Stimulated activated naive CD8-positive, alpha-beta T cell treated with anti-CD3 and anti-CD28 coated beads, Interleukin-15, Interleukin-2, amounts not matched to agents 100 U/mL and 50 U/mL, for 24 hours (primary cell): Measurements from ENCODE around the gene PON1.

Experiments used
- ATAC-seq: fragments of 150-1000 bp; cut with Tn5 transposase; one replicate; pipeline ENCODE4 v1.10.0; 2021
- DNase-seq: peaks from one replicate; pipeline ENCODE4 v3.0.0; 2021

Gene PON1

GRCh38 chr7:95317546-95317945 lies 6.8 kb downstream of the PON1 start:
- DNase-seq: no peak
- no peak for ATAC-seq

DNA sequence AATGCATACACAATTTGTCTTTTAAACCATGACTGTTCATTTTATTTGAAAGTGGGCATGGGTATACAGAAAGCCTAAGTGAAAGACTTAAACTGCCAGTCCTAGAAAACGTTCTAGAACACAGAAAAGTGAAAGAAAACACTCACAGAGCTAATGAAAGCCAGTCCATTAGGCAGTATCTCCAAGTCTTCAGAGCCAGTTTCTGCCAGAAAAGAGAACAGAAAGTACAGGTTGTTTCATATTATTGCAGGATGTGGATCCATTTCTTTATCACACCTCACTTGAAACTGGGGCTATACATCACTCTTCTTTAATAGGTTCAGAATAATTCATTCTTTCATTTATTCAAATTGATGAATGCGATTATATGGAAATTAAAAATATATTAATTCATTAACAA lies 7.7 kb downstream of the PON1 start:
- DNase-seq: no peak
- no peak for ATAC-seq

DNA sequence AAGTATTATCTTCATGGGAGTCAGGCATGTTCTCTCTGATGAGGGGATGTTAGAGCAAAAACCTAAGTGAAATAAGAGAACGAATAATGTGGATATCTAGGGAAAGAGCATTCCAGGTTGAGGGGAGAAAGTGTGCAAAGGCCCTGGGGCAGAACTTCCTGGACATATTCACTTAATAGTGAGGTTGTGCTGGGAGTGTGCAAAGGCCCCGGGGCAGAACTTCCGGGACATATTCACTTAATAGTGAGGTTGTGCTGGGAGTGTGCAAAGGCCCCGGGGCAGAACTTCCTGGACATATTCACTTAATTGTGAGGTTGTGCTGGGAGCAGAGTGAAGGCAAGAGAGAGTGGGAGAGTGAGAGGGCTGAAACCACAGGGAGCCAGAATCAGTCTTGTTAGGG lies 11.8 kb downstream of the PON1 start:
- DNase-seq: no peak
- no peak for ATAC-seq

- DNase-seq (no peak), ATAC-seq (no peak)
Measured at GRCh38 chr7:95311389-95311788, 12.9 kb downstream of the PON1 start.

GRCh38 chr7:95309951-95310350 lies 14.4 kb downstream of the PON1 start:
- DNase-seq: no peak
- no peak for ATAC-seq

- ATAC-seq: no peak
- DNase-seq: no peak
Measured at GRCh38 chr7:95304990-95305389, 19.3 kb downstream of the PON1 start.

DNA sequence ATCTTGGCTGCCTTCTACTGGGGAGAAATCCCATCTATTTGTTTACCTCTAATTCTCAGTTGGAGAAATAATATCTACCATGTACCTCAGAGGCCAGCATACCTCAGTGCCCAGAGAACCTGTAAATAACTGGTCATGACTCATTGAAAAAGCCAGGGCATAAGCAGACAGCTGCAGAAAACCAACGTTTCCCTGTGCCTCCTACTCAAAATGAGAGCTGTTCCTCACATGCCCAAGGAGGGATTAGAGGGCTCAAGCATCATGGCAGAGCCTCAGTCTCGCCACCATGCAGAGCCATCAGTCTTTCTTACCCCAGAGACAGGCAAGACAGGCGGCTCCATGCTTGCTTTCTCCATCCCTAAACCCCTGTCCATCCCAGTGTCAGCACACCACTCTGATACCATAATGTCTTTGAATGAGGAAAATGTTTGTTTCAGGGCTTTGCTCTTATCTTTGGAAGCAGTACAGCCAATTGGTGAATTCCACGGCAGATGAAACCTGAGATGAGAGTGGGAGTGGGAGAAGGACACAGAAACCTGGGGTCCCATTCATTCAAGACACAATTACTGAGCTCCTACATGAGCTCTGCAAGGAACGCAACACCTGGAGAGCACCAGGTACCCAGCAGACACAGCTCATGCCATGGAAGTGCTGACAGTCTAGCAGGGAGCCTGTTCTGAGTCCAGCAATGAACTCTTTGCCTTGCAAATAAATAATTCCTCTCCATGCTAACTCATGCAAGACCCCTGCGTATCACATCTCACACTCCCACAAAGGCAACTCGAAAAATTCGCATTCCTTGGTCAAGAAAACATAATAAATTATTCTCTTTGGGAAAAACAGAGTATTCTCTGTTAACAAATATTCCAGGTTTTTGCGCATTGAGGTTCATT lies 21.1 kb downstream of the PON1 start:
- ATAC-seq: no peak
- no peak for DNase-seq

DNA sequence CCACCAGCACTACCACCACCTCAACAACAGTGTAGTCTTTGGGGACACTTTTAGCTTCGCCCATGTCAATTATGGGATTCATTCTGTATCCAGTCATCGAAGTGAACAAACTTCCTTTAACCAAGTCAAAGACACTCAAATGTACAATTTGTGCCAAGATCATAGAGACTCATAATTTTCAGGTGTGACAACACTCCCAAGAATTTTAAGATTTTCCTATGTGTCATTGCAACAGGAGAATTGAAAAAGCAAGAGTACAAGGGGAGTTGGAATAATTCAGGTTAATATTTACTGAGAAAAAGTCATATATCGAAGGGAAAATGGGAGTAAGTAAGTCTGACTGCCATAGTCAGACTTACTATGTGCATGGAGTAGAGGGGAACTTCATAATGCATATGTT lies 26.2 kb downstream of the PON1 start:
- DNase-seq: no peak
- ATAC-seq: no peak

DNA sequence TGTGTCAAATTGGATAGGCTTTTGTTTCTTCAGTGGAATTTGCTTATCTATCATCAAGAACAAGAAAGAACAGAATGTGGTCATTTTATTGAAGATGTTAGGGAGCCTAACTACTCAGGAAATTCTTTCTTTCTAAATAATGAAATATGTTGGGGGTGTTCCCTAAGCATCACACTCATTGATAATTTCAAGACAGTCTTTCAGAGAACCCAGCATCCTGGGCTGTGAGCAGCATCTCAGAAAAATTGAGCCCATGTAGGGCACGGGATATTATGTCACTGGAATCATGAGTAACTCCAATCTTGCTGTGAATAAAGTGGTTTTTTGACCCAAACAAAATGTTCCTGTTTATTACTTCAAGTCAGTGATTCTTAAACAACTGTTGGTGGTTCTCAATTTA lies 27.3 kb downstream of the PON1 start:
- ATAC-seq (no peak), DNase-seq (no peak)

- no peak for ATAC-seq
- no peak for DNase-seq
Measured at GRCh38 chr7:95296456-95296855, 27.9 kb downstream of the PON1 start.

DNA sequence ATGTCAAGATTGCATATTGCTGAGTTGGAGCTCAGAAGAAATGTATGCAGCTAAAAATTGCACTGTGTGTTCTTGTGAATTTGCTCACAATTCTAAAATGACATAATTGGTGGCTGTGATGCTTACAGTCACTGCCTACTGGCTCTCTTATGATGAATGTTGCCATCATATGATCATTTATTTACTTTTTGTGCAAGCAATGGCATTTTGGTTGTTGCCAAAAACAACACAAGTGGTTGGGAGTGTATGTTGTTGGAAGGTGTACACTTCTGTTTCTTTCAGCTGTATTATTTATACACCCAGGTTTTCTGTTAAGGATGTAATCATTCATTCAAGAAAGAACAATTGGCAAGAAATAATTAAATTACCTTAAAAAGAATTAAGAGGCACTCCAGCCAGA lies 28.9 kb downstream of the PON1 start:
- ATAC-seq (no peak), DNase-seq (no peak)

DNA sequence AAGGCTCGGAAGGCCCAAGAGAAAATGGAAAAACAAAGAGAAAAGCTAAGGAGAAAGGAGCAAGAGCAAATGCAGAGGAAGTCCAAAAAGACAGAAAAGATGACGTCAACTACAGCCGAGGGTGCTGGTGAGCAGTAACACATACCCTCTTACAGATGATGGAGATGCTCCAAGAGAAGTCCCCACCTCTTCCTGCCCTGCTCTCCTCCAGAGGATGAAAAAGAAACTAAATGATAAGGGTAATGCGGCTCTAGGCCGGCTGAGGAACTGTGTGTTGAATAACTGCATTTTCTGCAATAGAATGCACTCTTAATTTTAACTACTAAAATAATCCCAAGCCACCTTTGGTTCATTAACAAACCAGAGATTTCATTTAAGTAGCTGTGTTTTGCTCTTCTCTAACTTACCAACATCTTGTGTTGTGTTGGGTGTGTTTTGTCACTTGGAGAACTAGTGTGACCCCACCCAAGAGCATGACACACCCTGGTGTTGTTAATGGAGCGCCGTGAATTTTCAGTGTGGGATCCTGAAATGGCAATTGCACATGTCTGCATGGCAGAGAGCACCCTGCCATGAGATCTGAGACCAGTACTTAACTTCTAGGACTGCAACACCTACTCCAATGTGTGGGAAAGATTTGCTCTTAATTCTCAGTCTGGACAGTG lies 34.0 kb downstream of the PON1 start:
- DNase-seq (no peak), ATAC-seq (no peak)

GRCh38 chr7:95286096-95286495 lies 38.2 kb downstream of the PON1 start:
- no peak for ATAC-seq
- DNase-seq: no peak

DNA sequence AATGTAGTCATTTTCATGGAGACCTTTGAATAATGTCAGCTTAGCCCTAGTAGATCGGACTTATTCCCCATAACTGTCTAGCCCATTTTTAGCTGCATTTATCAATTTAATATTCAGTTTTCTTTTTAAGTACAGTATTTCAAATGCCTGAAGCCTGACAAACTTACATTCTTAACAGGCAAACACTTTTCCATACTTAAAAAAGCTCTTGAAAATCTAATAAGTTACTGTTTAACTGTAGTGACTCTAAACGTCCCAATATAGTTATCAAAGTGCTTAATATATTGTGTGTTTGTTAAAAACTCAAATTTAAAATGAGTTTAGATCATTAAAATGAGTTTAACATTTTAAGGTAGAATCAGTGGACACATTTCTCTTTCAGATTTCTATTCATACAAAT lies 44.9 kb downstream of the PON1 start:
- DNase-seq (no peak), ATAC-seq (no peak)

DNA sequence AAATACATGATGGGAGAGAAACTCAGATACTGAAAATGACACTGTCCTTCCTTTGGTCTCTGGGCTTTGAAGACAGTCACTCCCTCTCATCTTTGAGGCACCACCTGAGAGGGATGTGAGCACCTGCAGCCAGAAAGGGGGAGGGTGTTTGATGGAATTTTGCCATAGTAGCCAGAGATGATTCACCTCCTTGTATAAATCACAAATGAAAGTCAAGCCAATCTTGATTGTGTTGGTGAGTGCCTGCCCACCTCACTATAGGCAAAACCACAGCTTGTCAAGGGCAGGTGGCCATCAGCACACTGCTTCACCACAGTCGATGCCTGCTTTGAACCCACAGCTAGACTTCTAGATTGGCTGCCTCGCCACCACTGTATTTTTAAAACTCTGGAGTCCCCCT lies 48.2 kb downstream of the PON1 start:
- DNase-seq (no peak), ATAC-seq (no peak)

- ATAC-seq (no peak), DNase-seq (no peak)
Measured at GRCh38 chr7:95269640-95270039, 54.7 kb downstream of the PON1 start.

DNA sequence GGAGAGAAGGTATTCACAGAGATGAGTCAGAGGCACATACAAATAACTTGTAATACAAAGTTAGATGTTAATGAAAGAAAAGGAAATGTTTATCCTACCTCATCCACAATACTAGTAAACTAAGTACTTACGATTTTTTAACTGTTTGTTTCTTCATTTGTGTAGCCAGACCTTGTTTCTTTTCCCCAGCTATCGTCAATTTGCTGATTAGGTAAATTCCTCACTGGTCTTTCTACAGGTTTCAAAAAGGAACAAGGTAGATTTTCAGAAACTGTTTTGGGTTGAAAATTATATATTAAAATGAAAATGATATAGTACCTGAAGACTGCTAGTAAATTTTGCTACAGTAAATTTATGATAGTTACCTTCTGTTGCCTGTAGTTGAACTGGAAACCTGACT lies 56.6 kb downstream of the PON1 start:
- DNase-seq (no peak), ATAC-seq (no peak)

DNA sequence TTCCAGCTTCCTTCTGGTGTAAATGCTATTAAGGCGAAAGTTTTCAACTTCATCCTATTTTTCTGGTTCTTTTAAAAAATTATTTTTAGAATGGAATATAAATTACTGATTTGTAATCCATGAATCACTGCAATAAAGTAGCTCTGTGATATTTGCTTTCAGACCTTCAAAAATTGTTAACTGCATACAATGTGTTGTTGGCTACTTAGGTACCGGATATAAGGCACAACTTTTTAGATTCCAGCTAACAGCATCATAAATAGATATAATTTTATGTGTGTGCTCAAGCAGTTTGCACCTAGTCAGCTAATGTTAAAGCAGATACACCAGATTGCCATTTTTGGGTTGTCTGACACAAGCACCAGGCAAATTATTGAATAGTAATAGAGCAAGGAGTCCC lies 58.7 kb downstream of the PON1 start:
- ATAC-seq (no peak), DNase-seq (no peak)

DNA sequence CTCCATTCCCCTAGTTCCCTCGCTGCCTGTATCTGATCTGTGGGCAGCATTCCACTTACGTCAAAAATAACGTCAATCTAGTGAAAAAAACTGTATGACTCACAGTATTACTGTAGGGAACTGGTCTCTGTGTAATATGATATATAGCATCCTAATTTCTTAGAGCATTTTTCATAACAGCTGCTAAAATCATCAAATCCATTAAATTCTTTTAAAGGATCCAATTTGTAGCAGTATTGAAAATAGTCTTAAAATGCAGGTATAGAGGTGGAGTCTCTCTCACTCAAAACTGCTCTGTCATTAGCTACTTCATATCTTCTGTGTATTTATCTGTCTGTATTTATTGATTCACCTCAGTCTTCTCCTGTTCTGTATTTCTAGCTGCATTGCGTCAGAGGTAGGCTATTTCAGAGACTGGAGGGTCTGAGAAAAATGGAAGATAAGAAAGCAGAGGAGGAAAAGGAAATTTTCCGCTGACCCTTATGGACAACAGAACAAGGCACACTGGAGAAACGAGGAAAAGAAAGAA lies 59.9 kb downstream of the PON1 start:
- DNase-seq (no peak), ATAC-seq (no peak)

DNA sequence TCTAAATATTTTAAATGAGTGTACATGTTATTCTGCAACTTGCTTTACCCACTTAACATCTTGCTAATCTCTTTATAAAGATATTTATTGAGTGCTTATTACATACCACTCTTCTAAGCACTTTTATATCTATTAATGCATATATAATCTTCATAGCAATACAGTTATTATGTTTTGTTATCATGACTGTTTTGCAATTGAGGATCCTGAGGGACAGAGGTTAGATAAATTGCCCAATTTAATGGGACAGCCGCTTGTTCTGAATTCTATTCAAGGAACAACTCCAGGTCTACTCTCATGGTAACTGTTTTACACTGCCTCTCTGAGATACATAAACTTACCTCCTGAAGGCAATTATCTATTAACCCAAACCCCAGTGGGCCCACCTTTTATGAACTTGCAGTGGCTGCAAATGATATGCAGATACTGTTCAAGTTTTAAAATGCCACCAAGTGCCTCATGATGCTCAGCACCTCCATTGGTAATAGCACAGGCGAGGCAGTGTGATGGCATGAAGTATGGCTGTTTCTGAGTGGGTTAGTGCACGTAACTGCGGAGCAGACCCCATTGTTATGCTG lies 60.5 kb downstream of the PON1 start:
- DNase-seq (no peak), ATAC-seq (no peak)

DNA sequence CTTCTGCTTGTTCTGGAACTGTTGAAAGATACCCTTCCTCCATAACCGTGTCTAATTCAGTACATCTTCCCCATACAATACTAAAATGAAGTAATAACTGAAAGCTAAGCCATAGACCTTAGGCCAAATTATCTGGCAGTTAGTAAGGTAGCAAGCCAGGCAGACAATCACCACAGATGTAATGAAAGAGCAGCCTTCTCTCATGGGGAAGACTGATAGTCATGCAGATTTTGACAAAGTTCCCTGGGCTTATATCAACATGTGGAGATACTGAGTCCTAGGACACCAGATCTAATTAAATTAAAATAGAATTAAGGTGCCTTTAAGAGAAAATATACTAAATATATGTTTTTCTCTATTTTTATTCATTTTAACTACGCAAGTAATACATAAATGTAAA lies 61.5 kb downstream of the PON1 start:
- DNase-seq (no peak), ATAC-seq (no peak)

DNA sequence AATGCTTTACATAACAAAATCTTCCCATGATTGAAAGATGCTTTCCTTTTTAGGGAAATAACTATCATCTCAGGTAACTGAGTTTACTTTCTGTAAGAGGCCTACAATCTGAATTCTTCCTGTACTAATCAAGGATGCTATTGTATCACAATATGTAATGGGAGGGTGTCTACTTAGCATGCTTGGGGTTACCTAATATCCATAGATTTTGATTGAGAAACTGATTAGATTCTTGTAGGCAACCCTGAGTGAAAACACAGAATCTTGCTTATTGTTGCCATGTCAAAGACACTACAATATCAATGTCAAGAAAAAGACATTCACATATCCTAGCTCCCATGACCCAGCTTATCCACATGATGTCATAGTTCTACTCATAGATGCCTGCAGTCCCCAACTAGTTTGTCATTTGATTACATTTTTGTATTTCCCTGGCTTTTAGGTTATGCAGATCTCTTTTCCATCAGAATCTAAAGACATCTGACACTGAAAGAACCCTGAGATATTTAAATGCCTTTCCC lies 62.4 kb downstream of the PON1 start:
- ATAC-seq: no peak
- no peak for DNase-seq

DNA sequence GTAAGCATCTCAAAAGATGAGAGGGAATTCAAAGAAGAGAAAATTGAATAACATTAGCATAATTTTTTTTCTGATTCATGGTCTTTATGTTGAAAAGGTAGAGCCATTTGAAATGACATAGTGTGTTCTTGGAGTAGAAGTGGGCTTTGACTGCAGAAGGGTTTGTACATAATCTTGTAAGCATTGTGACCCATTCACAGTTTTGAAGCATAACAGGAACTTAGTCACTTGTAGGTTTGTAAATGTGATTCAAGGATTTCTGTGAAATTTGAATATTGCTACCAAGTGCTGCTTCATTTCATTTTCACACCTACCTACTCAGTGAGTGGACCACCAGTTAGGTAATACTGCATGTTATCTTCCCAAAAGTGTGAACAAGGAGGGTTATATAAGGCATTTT lies 68.6 kb downstream of the PON1 start:
- no peak for ATAC-seq
- DNase-seq: no peak
